ENCODE measurements around the gene EXO1. TPM values are rescaled to one million over a fixed set of nuclear protein-coding genes. Genes with fewer than 3 reads are reported as not detected.
A peak's percentile ranks its signal among the peaks of the same experiment; 100 is the strongest.

The EXO1 gene
- total RNA-seq, 2 experiments from 2014 or later: 48.2 to 50.0 TPM

GRCh38 chr1:241837901-241838300, 10.1 kb upstream of the EXO1 start:
- ATAC-seq: no peak
- Mint-ChIP-seq H3K4me1 (ENCODE audit: low read depth) (peaks cover 6% of the 10 kb centered on the region), H3K4me3 (no peak overlapping the region), H3K9me3 (ENCODE audit: insufficient read depth) (no peaks in the 10 kb centered on the region), H3K27me3 (ENCODE audit: low read depth) (peaks cover 9% of the 10 kb centered on the region), H3K27ac (no peak overlapping the region), H3K36me3 (ENCODE audit: low read depth) (no peaks in the 10 kb centered on the region)
- ChIA-PET CTCF (interaction anchor here (1.4 kb wide), 1 partner anchor 227 kb away, joined by 7 read pairs; no protein-coding TSS in a partner anchor), POLR2A (interaction anchor here (0.6 kb wide), 1 partner anchor 167 kb away, joined by 5 read pairs; no protein-coding TSS in a partner anchor)
- no peak for DNase-seq

DNA sequence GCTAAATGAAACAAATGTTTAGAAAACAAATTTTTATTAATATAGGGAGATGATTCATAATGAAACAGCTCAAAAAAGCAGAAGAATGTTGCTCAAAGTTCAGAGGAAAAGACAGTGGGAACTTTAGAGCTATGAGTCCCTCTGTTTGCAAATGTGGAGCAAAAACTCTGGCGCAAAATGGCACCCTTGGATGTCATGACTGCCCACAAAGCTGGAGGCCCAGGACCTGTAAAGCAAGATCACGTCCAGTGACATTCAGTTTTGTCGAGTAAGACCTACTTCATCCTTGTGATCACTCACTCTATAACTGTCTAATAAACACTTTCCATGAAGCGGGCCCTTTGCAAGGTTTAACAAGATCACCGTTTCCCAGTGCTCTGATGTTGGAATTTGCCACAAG, 9.1 kb upstream of the EXO1 start:
- CTCF ChIA-PET: interaction anchor here (1.4 kb wide), 2 partner anchors 200 to 228 kb away, joined by 5 to 7 read pairs; no protein-coding TSS in a partner anchor
- Mint-ChIP-seq H3K4me1 (ENCODE audit: low read depth) (peaks cover 6% of the 10 kb centered on the region), H3K27ac (no peak overlapping the region), H3K4me3 (no peak overlapping the region), H3K36me3 (ENCODE audit: low read depth) (no peaks in the 10 kb centered on the region), H3K9me3 (ENCODE audit: insufficient read depth) (no peaks in the 10 kb centered on the region), H3K27me3 (ENCODE audit: low read depth) (peaks cover 11% of the 10 kb centered on the region)
- POLR2A ChIA-PET: no interaction called here
- ATAC-seq: no peak
- DNase-seq: no peak

GRCh38 chr1:241839369-241839979, 8.5 kb upstream of the EXO1 start:
- Mint-ChIP-seq H3K9me3 (ENCODE audit: insufficient read depth) (no peaks in the 10 kb centered on the region), H3K4me1 (ENCODE audit: low read depth) (peaks cover 6% of the 10 kb centered on the region), H3K27ac (no peak overlapping the region), H3K4me3 (no peak overlapping the region), H3K27me3 (ENCODE audit: low read depth) (peaks cover 13% of the 10 kb centered on the region), H3K36me3 (ENCODE audit: low read depth) (no peaks in the 10 kb centered on the region)
- POLR2A ChIA-PET: no interaction called here
- CTCF ChIA-PET: interaction anchor here (1.4 kb wide), 1 partner anchor 200 kb away, joined by 5 read pairs; no protein-coding TSS in a partner anchor
- no peak for DNase-seq
- ATAC-seq: no peak

- Mint-ChIP-seq H3K36me3 (ENCODE audit: low read depth) (no peaks in the 10 kb centered on the region), H3K27me3 (ENCODE audit: low read depth) (peaks cover 13% of the 10 kb centered on the region), H3K27ac (no peak overlapping the region), H3K9me3 (ENCODE audit: insufficient read depth) (no peaks in the 10 kb centered on the region), H3K4me1 (ENCODE audit: low read depth) (peaks cover 6% of the 10 kb centered on the region), H3K4me3 (no peak overlapping the region)
- ChIA-PET POLR2A (no interaction called here), CTCF (no interaction called here)
- DNase-seq (no peak), ATAC-seq (no peak)
Measured at GRCh38 chr1:241840164-241840563, 7.8 kb upstream of the EXO1 start.

- CTCF ChIA-PET: interaction anchor here (1.4 kb wide), 1 partner anchor 231 kb away, joined by 8 read pairs; no protein-coding TSS in a partner anchor
- POLR2A ChIA-PET: no interaction called here
- no peaks in the 10 kb centered on the region for H3K36me3 Mint-ChIP-seq (ENCODE audit: low read depth)
- no peak overlapping the region for H3K4me3 Mint-ChIP-seq
- H3K4me1 Mint-ChIP-seq (ENCODE audit: low read depth): peaks cover 9% of the 10 kb centered on the region
- no peaks in the 10 kb centered on the region for H3K9me3 Mint-ChIP-seq (ENCODE audit: insufficient read depth)
- H3K27me3 Mint-ChIP-seq (ENCODE audit: low read depth): peaks cover 9% of the 10 kb centered on the region
- H3K27ac Mint-ChIP-seq: no peak overlapping the region
- ATAC-seq: no peak
- DNase-seq: no peak
Measured at GRCh38 chr1:241841691-241842090, 6.3 kb upstream of the EXO1 start.

DNA sequence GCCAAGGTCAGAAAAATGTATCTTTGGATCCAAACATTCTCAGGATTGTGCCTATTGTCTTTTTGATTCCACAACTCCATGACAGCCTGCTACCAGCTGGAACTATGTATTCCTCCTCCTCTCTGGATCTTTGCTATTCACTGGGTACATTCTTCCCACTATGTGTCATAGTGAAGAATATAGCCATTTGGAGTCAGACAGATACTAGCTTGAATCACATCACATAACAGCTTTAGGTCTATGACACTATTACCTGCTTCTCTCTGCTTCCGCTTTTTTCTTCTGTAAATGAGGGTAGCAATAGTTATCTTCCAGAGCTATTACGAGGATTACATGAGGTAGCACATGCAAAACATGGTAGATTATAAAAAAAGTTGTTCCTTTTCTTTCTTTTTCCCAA, 5.4 kb upstream of the EXO1 start:
- peaks cover 18% of the 10 kb centered on the region for H3K4me1 Mint-ChIP-seq (ENCODE audit: low read depth)
- no peak overlapping the region for H3K4me3 Mint-ChIP-seq
- no peaks in the 10 kb centered on the region for H3K36me3 Mint-ChIP-seq (ENCODE audit: low read depth)
- H3K27ac Mint-ChIP-seq: no peak overlapping the region
- CTCF ChIA-PET: interaction anchor here (1.1 to 1.4 kb wide), 2 partner anchors 8 to 232 kb away, joined by 3 to 4 read pairs; no protein-coding TSS in a partner anchor
- no peak for ATAC-seq
- no peaks in the 10 kb centered on the region for H3K9me3 Mint-ChIP-seq (ENCODE audit: insufficient read depth)
- DNase-seq: no peak
- peaks cover 9% of the 10 kb centered on the region for H3K27me3 Mint-ChIP-seq (ENCODE audit: low read depth)
- POLR2A ChIA-PET: interaction anchor here (1.7 kb wide), 1 partner anchor 11 kb away, joined by 4 read pairs; no protein-coding TSS in a partner anchor

DNA sequence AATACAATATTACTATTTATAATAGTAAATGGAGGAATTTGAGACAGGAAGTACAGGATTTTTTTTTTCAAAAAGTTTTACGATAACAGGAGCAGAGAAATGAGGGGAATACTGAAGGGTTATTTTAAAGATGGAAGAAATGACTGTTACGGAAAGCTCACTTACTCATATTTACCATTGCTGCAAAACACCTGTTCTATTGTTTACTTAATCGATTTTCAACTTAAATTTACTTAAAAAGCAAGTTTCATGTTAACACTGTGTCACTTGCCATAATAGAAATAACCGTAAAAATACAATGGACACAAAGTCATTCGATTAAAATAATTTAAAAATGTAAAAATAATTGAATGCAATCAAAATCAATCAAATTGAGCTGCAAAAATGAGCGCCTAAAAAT, 3.4 kb upstream of the EXO1 start:
- ATAC-seq (no peak), DNase-seq (no peak)
- ChIA-PET POLR2A (no interaction called here), CTCF (interaction anchor here (1.8 kb wide), 1 partner anchor 233 kb away, joined by 10 read pairs; no protein-coding TSS in a partner anchor)
- H3K27ac Mint-ChIP-seq: no peak overlapping the region
- H3K9me3 Mint-ChIP-seq (ENCODE audit: insufficient read depth): no peaks in the 10 kb centered on the region
- peaks cover 11% of the 10 kb centered on the region for H3K36me3 Mint-ChIP-seq (ENCODE audit: low read depth)
- H3K27me3 Mint-ChIP-seq (ENCODE audit: low read depth): peaks cover 9% of the 10 kb centered on the region
- H3K4me1 Mint-ChIP-seq (ENCODE audit: low read depth): peaks cover 23% of the 10 kb centered on the region
- no peak overlapping the region for H3K4me3 Mint-ChIP-seq

DNA sequence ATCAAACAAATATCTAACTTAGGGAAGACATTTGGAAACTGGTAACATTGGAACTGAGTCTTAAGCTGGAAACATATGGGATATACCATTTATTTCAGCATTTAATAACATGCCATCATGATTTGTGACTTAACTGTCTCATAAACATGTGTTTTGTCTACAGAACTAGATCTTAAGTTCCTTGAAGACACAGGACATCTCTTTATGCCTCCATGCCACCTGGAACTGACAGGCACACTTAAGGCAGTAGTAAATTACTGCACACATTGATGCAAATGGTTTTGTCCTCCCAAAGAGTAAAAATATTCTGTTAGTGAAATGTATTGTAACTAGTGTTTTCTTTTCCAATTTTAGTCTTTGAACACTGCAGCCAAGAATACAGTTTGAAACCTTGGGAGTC, 1.6 kb upstream of the EXO1 start:
- H3K27ac Mint-ChIP-seq: peak overlapping the region; percentile 17
- H3K27me3 Mint-ChIP-seq (ENCODE audit: low read depth): peaks cover 7% of the 10 kb centered on the region
- H3K36me3 Mint-ChIP-seq (ENCODE audit: low read depth): peaks cover 17% of the 10 kb centered on the region
- H3K9me3 Mint-ChIP-seq (ENCODE audit: insufficient read depth): no peaks in the 10 kb centered on the region
- H3K4me3 Mint-ChIP-seq: no peak overlapping the region
- ChIA-PET CTCF (interaction anchor here (1.2 to 2.8 kb wide), 2 partner anchors 219 to 236 kb away, joined by 5 to 12 read pairs; no protein-coding TSS in a partner anchor), POLR2A (interaction anchor here (2.9 kb wide), 1 partner anchor 205 kb away, joined by 12 read pairs; the partner anchor contains the start of genes CHML and OPN3)
- DNase-seq: no peak
- ATAC-seq: no peak
- H3K4me1 Mint-ChIP-seq (ENCODE audit: low read depth): peaks cover 30% of the 10 kb centered on the region

- Mint-ChIP-seq H3K4me3 (peak overlapping the region; percentile 96), H3K27ac (peak overlapping the region; percentile 100), H3K4me1 (ENCODE audit: low read depth) (peaks cover 32% of the 10 kb centered on the region)
Measured at GRCh38 chr1:241846862-241847539, 1.0 kb upstream of the EXO1 start.

DNA sequence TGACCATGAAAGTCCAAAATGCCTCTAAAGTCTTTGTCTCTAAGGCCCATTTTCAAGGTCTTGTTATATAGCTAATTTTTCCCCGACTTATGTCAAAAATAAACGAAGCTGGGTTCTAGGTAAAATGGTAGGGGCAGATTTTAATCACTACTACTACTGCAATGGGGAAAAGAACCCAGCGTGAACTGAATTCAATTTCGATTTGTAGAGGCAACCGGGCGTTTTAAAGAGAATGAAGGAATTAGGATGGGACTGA, 536 bp upstream of the EXO1 start:
- Mint-ChIP-seq H3K27me3 (ENCODE audit: low read depth) (peaks cover 7% of the 10 kb centered on the region), H3K36me3 (ENCODE audit: low read depth) (peaks cover 27% of the 10 kb centered on the region), H3K4me3 (peak overlapping the region; percentile 96), H3K27ac (peak overlapping the region; percentile 100), H3K9me3 (ENCODE audit: insufficient read depth) (no peaks in the 10 kb centered on the region), H3K4me1 (ENCODE audit: low read depth) (peaks cover 32% of the 10 kb centered on the region)
- ATAC-seq (no peak), DNase-seq (no peak)
- ChIA-PET CTCF (interaction anchor here (0.6 to 2.8 kb wide), 6 partner anchors 151 to 362 kb away, joined by 3 to 12 read pairs (median 4); no protein-coding TSS in a partner anchor), POLR2A (interaction anchor here (0.6 to 2.9 kb wide), 4 partner anchors 207 to 311 kb away, joined by 3 to 12 read pairs (median 4); partner anchors contain the start of genes CHML and OPN3)

More at GRCh38 chr1:241846862-241847539, 1.0 kb upstream of the EXO1 start:
- Mint-ChIP-seq H3K9me3 (ENCODE audit: insufficient read depth) (no peaks in the 10 kb centered on the region), H3K36me3 (ENCODE audit: low read depth) (peaks cover 23% of the 10 kb centered on the region), H3K27me3 (ENCODE audit: low read depth) (peaks cover 7% of the 10 kb centered on the region)
- ChIA-PET CTCF (interaction anchor here (0.6 to 2.8 kb wide), 6 partner anchors 151 to 361 kb away, joined by 3 to 12 read pairs (median 4); no protein-coding TSS in a partner anchor), POLR2A (interaction anchor here (1.1 to 2.9 kb wide), 3 partner anchors 206 to 311 kb away, joined by 3 to 12 read pairs (median 4); partner anchors contain the start of genes CHML and OPN3)
- ATAC-seq (no peak), DNase-seq (no peak)

DNA sequence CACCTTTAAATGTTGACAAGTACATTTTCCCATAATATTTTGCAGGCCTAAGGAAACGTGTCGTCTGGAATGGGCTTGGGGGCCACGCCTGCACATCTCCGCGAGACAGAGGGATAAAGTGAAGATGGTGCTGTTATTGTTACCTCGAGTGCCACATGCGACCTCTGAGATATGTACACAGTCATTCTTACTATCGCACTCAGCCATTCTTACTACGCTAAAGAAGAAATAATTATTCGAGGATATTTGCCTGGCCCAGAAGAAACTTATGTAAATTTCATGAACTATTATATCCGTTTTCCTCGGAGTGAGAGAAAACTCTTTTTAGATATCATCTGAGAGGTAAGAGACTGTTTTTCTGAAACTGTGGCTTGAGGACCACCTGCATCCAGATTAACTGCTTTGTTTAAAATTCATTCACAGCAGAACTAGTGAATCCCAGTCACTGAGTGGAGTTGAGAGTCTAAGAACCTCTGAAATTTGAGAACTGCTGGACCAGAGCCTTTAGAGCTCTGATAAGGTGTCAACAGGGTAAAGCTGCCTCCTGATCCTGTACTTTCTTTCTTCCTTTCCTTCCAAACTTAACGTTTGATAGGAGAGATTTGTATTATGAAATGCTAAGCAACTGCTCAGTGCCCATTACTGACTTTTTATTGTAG, 811 bp downstream of the EXO1 start:
- peaks cover 32% of the 10 kb centered on the region for H3K4me1 Mint-ChIP-seq (ENCODE audit: low read depth)
- peak overlapping the region; percentile 96 for H3K4me3 Mint-ChIP-seq
- H3K36me3 Mint-ChIP-seq (ENCODE audit: low read depth): peaks cover 36% of the 10 kb centered on the region
- DNase-seq (no peak), ATAC-seq (peak; percentile 3)
- ChIA-PET POLR2A (interaction anchor here (1.0 to 2.9 kb wide), 2 partner anchors 12 to 208 kb away, joined by 4 to 12 read pairs; partner anchors contain the start of genes CHML and OPN3), CTCF (interaction anchor here (2.8 kb wide), 1 partner anchor 238 kb away, joined by 12 read pairs; no protein-coding TSS in a partner anchor)
- H3K27ac Mint-ChIP-seq: peak overlapping the region; percentile 100
- peaks cover 2% of the 10 kb centered on the region for H3K27me3 Mint-ChIP-seq (ENCODE audit: low read depth)
- H3K9me3 Mint-ChIP-seq (ENCODE audit: insufficient read depth): no peaks in the 10 kb centered on the region

Measured in activated CD8-positive, alpha-beta T cell treated with anti-CD3 and anti-CD28 coated beads, Interleukin-2, amount 10 ng/mL, durations not matched to agents 7 days and 5 days (primary cell).